Progenitor cell of endocrine pancreas (in vitro differentiated cells): ENCODE data around the gene SPATS2. TPM values are rescaled to one million over a fixed set of nuclear protein-coding genes. Genes with fewer than 3 reads are reported as not detected.
A peak's percentile ranks its signal among the peaks of the same experiment; 100 is the strongest.

Experiments used
- DNase-seq: peaks from one replicate; pipeline ENCODE4 v3.0.0; 2021; ENCODE audit warnings: low spot score; ENCODE audit not compliant: unreplicated experiment
- H3K27ac Mint-ChIP-seq: 2 replicates; pipeline ENCODE4 v1.8.0; 2021; ENCODE audit warnings: mild to moderate bottlenecking, moderate library complexity, mixed read lengths
- H3K27me3 Mint-ChIP-seq: 2 replicates; pipeline ENCODE4 v1.8.0; 2021; ENCODE audit warnings: mixed read lengths
- H3K36me3 Mint-ChIP-seq: 2 replicates; pipeline ENCODE4 v1.8.0; 2022; ENCODE audit warnings: mixed read lengths; ENCODE audit not compliant: insufficient read depth
- H3K4me1 Mint-ChIP-seq: 2 replicates; pipeline ENCODE4 v1.8.0; 2021; ENCODE audit warnings: low read depth, mixed read lengths
- H3K4me3 Mint-ChIP-seq: 2 replicates; pipeline ENCODE4 v1.8.0; 2021; ENCODE audit warnings: low read depth, mild to moderate bottlenecking, moderate library complexity, mixed read lengths
- H3K9me3 Mint-ChIP-seq: 2 replicates; pipeline ENCODE4 v1.8.0; 2021; ENCODE audit warnings: low read depth, mixed read lengths
- total RNA-seq: library from RNA; stranded (reverse); gene quantifications from 2 replicates; pipeline ENCODE4 v1.2.1, GENCODE V29; 2021
- TF ChIP-seq, protein P1 (sequence below): fragments of 200-600 bp; sonication (generic); IDR thresholded peaks from one replicate; pipeline ENCODE4 v1.5.0; 2021; ENCODE audit warnings: antibody characterized with exemption, mild to moderate bottlenecking; ENCODE audit not compliant: unreplicated experiment

SPATS2 gene
- total RNA-seq, 1 donor from 2014 or later, result 84.4 TPM

DNA sequence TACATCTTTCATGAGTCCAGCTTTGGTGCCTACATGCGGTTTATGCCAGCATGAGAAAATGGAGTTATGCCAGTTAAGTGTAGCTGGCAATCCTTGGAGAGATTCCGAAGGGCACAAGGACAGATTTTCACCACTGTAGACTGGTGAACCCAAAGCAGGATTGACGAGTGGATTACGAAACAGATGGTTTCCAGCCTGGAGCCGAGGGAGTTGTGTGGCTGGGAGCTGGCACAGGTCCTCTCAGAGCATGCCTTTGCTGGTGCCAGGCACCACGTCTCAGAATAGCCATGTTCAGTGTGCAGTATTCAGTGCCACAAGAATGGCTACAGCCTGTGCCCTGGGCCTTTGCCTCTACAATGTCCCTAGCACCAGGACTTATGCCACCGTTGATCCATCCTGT lies 184.8 kb downstream of the SPATS2 start:
- peaks cover 11% of the 10 kb centered on the region for H3K27me3 Mint-ChIP-seq
- DNase-seq, result no peak
- TF ChIP-seq, protein P1, sequence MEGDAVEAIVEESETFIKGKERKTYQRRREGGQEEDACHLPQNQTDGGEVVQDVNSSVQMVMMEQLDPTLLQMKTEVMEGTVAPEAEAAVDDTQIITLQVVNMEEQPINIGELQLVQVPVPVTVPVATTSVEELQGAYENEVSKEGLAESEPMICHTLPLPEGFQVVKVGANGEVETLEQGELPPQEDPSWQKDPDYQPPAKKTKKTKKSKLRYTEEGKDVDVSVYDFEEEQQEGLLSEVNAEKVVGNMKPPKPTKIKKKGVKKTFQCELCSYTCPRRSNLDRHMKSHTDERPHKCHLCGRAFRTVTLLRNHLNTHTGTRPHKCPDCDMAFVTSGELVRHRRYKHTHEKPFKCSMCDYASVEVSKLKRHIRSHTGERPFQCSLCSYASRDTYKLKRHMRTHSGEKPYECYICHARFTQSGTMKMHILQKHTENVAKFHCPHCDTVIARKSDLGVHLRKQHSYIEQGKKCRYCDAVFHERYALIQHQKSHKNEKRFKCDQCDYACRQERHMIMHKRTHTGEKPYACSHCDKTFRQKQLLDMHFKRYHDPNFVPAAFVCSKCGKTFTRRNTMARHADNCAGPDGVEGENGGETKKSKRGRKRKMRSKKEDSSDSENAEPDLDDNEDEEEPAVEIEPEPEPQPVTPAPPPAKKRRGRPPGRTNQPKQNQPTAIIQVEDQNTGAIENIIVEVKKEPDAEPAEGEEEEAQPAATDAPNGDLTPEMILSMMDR, result no peak
- H3K9me3 Mint-ChIP-seq, result no peaks in the 10 kb centered on the region
- H3K4me3 Mint-ChIP-seq, result no peak overlapping the region
- H3K27ac Mint-ChIP-seq, result no peak overlapping the region
- H3K4me1 Mint-ChIP-seq, result peaks cover 35% of the 10 kb centered on the region
- peaks cover 6% of the 10 kb centered on the region for H3K36me3 Mint-ChIP-seq

DNA sequence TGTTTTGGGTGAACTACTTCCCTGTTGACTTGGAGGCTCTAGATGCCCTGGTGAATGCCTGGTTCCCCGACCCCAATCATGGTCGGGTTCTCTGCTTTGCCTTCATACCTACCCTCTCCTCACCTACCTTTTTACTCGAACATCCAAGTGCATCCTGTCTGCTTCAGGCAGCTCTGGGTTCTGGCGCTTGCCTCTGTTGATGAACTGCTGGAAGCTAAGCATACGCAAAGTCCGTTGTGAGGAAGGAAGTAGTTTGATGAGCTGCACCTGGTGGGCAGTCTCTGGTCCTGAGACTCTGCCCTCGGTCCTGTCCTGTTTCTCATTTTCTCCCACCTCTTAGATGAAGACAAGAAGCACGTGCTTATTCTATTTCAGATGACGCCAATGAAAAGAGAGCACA lies 185.2 kb downstream of the SPATS2 start:
- Mint-ChIP-seq H3K4me3 (no peak overlapping the region), H3K27me3 (peaks cover 7% of the 10 kb centered on the region), H3K27ac (peak overlapping the region; percentile 4), H3K36me3 (peaks cover 6% of the 10 kb centered on the region), H3K4me1 (peaks cover 35% of the 10 kb centered on the region), H3K9me3 (no peaks in the 10 kb centered on the region)
- no peak for DNase-seq
- TF ChIP-seq, protein P1, result no peak

DNA sequence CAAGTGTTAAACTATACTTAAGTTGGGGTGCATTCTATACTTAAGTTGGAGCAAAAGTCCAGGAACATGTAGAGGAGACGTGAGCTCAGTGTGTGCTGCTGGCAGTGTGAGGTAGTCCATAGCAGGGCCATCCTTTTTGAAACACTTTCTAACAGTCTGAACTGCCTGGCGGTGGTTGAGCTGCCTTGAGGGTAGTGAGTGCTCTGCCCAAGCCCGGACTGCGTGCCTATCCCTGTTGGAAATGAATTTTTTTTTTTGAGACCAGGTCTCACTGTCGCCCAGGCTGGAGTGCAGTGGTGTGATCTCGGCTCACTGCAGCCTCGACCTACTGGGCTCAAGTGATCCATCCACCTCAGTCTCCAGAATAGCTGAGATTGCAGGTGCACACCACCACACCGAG lies 185.6 kb downstream of the SPATS2 start:
- Mint-ChIP-seq H3K9me3 (no peaks in the 10 kb centered on the region), H3K27me3 (peaks cover 5% of the 10 kb centered on the region), H3K4me3 (no peak overlapping the region), H3K4me1 (peaks cover 35% of the 10 kb centered on the region), H3K27ac (peak overlapping the region; percentile 4), H3K36me3 (peaks cover 6% of the 10 kb centered on the region)
- no peak for DNase-seq
- TF ChIP-seq, protein P1, result no peak

DNA sequence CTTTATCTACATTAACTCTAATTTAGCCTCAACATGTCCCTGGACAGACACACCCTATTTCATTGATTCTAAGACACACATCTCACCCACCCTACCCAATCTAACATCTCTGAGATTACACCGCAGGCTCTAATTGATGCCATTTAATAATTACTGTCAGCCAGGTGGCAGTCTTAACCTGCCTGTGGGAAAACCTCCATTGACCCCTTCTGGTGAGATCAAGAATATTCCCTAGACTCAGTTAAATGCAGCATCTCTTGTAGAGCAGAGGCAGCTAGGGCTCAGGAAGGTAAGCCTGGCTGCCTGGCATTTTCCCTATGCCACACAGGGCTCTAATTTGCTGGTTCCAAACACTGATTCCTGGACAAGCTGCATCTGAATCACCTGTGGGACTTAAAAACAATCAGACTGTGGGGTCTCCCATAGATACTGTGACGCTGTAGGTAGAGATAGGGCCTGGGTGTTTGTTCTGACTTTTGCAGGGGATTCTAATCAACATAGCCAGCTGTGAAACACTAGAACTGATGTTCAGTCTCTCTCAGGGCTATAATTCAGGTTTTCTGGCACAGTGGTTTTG lies 186.3 kb downstream of the SPATS2 start:
- Mint-ChIP-seq H3K4me1 (peaks cover 33% of the 10 kb centered on the region), H3K9me3 (no peaks in the 10 kb centered on the region), H3K27ac (peak overlapping the region; percentile 88), H3K36me3 (peaks cover 6% of the 10 kb centered on the region), H3K27me3 (no peaks in the 10 kb centered on the region), H3K4me3 (no peak overlapping the region)
- no peak for DNase-seq
- TF ChIP-seq, protein P1, result peak; percentile 62

DNA sequence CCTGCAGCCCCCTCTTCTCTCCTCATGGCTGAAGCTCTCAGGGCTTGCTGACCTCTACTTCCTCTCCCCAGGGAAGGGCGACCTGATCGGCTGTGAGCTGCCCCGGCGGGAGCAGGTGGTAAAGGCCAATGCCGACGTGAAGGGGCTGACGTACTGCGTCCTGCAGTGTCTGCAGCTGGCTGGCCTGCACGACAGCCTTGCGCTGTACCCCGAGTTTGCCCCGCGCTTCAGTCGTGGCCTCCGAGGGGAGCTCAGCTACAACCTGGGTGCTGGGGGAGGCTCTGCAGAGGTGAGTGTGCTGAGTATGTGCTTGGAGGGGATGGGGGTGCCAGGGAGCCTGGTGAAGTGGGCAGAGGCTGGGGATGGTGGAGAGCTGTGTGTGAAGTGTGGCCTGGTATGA lies 187.0 kb downstream of the SPATS2 start:
- Mint-ChIP-seq H3K27me3 (no peaks in the 10 kb centered on the region), H3K36me3 (peaks cover 10% of the 10 kb centered on the region), H3K9me3 (no peaks in the 10 kb centered on the region), H3K4me1 (peaks cover 32% of the 10 kb centered on the region), H3K27ac (peak overlapping the region; percentile 52), H3K4me3 (no peak overlapping the region)
- DNase-seq, result no peak
- TF ChIP-seq, protein P1, result no peak
